ENCODE data around the gene CUBN.

GRCh38 chr10:16943295-16944285, 186.0 kb downstream of the CUBN start:
- TF ChIP-seq POLR2A (IDR thresholded peaks at IDR 0.05) = no peak
- TF ChIP-seq, protein P1, sequence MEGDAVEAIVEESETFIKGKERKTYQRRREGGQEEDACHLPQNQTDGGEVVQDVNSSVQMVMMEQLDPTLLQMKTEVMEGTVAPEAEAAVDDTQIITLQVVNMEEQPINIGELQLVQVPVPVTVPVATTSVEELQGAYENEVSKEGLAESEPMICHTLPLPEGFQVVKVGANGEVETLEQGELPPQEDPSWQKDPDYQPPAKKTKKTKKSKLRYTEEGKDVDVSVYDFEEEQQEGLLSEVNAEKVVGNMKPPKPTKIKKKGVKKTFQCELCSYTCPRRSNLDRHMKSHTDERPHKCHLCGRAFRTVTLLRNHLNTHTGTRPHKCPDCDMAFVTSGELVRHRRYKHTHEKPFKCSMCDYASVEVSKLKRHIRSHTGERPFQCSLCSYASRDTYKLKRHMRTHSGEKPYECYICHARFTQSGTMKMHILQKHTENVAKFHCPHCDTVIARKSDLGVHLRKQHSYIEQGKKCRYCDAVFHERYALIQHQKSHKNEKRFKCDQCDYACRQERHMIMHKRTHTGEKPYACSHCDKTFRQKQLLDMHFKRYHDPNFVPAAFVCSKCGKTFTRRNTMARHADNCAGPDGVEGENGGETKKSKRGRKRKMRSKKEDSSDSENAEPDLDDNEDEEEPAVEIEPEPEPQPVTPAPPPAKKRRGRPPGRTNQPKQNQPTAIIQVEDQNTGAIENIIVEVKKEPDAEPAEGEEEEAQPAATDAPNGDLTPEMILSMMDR (IDR thresholded peaks at IDR 0.05 in 4 of 5, conservative IDR thresholded peaks at IDR 0.05 in 1 of 5) = no peak

Data from gastrocnemius medialis (tissue), 4 donors.